ENCODE measurements around the gene ABHD2. TPM values are rescaled to one million over a fixed set of nuclear protein-coding genes. Genes with fewer than 3 reads are reported as not detected.

The ABHD2 gene
- total and polyA plus RNA-seq, 5 donors from 2014 or later, result 18.7 to 67.8 (median 21.3) TPM

- peaks cover 50% of the 10 kb centered on the region for H3K36me3 ChIP-seq (ENCODE audit: control insufficient read depth, insufficient read depth, low read length)
- Mint-ChIP-seq H3K27ac (no peak overlapping the region), H3K27me3 (no peaks in the 10 kb centered on the region), H3K4me3 (no peak overlapping the region), H3K4me1 (peaks cover 6 to 13% (median 8%) of the 10 kb centered on the region in 4 donors), H3K9me3 (no peaks in the 10 kb centered on the region), H3K36me3 (peaks cover 40% of the 10 kb centered on the region)
- no peaks in the 10 kb centered on the region for H3K4me1 ChIP-seq (ENCODE audit: control insufficient read depth, insufficient read depth, low read length, poor library complexity, severe bottlenecking)
- DNase-seq (no peak), ATAC-seq (ENCODE audit: low read depth in 2 of 2) (no peak)
- no peaks in the 10 kb centered on the region for H3K9me3 ChIP-seq (ENCODE audit: control insufficient read depth in 2 of 2, low read length in 2 of 2)
- H3K4me3 ChIP-seq (ENCODE audit: low read depth, low read length), result no peak overlapping the region
- H3K27me3 ChIP-seq (ENCODE audit: control insufficient read depth, insufficient read depth, low read length), result no peaks in the 10 kb centered on the region
- H3K27ac ChIP-seq (ENCODE audit: insufficient read depth, low read length, poor library complexity, severe bottlenecking), result no peak overlapping the region
These were observed 88.9 kb downstream of the ABHD2 start for GRCh38 chr15:89177116-89177515.

- Mint-ChIP-seq H3K27ac (peak overlapping the region in 2 of 3 donors; percentile 52 to 81), H3K9me3 (no peaks in the 10 kb centered on the region), H3K27me3 (no peaks in the 10 kb centered on the region), H3K36me3 (peaks cover 40% of the 10 kb centered on the region), H3K4me3 (no peak overlapping the region), H3K4me1 (peaks cover 6 to 13% (median 7%) of the 10 kb centered on the region in 4 donors)
- Histone ChIP-seq H3K4me3 (ENCODE audit: low read depth, low read length) (no peak overlapping the region), H3K36me3 (ENCODE audit: control insufficient read depth, insufficient read depth, low read length) (peaks cover 50% of the 10 kb centered on the region), H3K4me1 (ENCODE audit: control insufficient read depth, insufficient read depth, low read length, poor library complexity, severe bottlenecking) (no peaks in the 10 kb centered on the region), H3K27me3 (ENCODE audit: control insufficient read depth, insufficient read depth, low read length) (no peaks in the 10 kb centered on the region), H3K27ac (ENCODE audit: insufficient read depth, low read length, poor library complexity, severe bottlenecking) (no peak overlapping the region), H3K9me3 (ENCODE audit: control insufficient read depth in 2 of 2, low read length in 2 of 2) (no peaks in the 10 kb centered on the region)
- ATAC-seq (ENCODE audit: low read depth in 2 of 2), result peak in 1 of 2 donors; percentile 34
- peak; percentile 44 to 83 (median 65) for DNase-seq
These were observed 89.5 kb downstream of the ABHD2 start for GRCh38 chr15:89177633-89178306.

GRCh38 chr15:89178307-89178977 is 90.2 kb downstream of the ABHD2 start:
- Mint-ChIP-seq H3K27ac (no peak overlapping the region), H3K4me1 (peaks cover 6 to 13% (median 7%) of the 10 kb centered on the region in 4 donors), H3K36me3 (peaks cover 40% of the 10 kb centered on the region), H3K4me3 (no peak overlapping the region), H3K9me3 (no peaks in the 10 kb centered on the region), H3K27me3 (no peaks in the 10 kb centered on the region)
- H3K9me3 ChIP-seq (ENCODE audit: control insufficient read depth in 2 of 2, low read length in 2 of 2), result no peaks in the 10 kb centered on the region
- ATAC-seq (ENCODE audit: low read depth in 2 of 2) (no peak), DNase-seq (no peak)
- no peak overlapping the region for H3K27ac ChIP-seq (ENCODE audit: insufficient read depth, low read length, poor library complexity, severe bottlenecking)
- H3K4me3 ChIP-seq (ENCODE audit: low read depth, low read length), result no peak overlapping the region
- peaks cover 49% of the 10 kb centered on the region for H3K36me3 ChIP-seq (ENCODE audit: control insufficient read depth, insufficient read depth, low read length)
- H3K27me3 ChIP-seq (ENCODE audit: control insufficient read depth, insufficient read depth, low read length), result no peaks in the 10 kb centered on the region
- no peaks in the 10 kb centered on the region for H3K4me1 ChIP-seq (ENCODE audit: control insufficient read depth, insufficient read depth, low read length, poor library complexity, severe bottlenecking)

- Histone ChIP-seq H3K4me1 (ENCODE audit: control insufficient read depth, insufficient read depth, low read length, poor library complexity, severe bottlenecking) (no peaks in the 10 kb centered on the region), H3K9me3 (ENCODE audit: control insufficient read depth in 2 of 2, low read length in 2 of 2) (no peaks in the 10 kb centered on the region), H3K27ac (ENCODE audit: insufficient read depth, low read length, poor library complexity, severe bottlenecking) (no peak overlapping the region), H3K36me3 (ENCODE audit: control insufficient read depth, insufficient read depth, low read length) (peaks cover 56% of the 10 kb centered on the region), H3K27me3 (ENCODE audit: control insufficient read depth, insufficient read depth, low read length) (no peaks in the 10 kb centered on the region), H3K4me3 (ENCODE audit: low read depth, low read length) (no peak overlapping the region)
- Mint-ChIP-seq H3K27me3 (no peaks in the 10 kb centered on the region), H3K36me3 (peaks cover 49% of the 10 kb centered on the region), H3K4me3 (no peak overlapping the region), H3K9me3 (no peaks in the 10 kb centered on the region), H3K27ac (no peak overlapping the region), H3K4me1 (peaks cover 6 to 13% (median 6%) of the 10 kb centered on the region in 4 donors)
- ATAC-seq (ENCODE audit: low read depth in 2 of 2) (no peak), DNase-seq (peak in 1 of 3 donors; percentile 11)
These were observed 92.0 kb downstream of the ABHD2 start for GRCh38 chr15:89179966-89180875.

- Histone ChIP-seq H3K9me3 (ENCODE audit: control insufficient read depth in 2 of 2, low read length in 2 of 2) (no peaks in the 10 kb centered on the region), H3K4me1 (ENCODE audit: control insufficient read depth, insufficient read depth, low read length, poor library complexity, severe bottlenecking) (no peaks in the 10 kb centered on the region), H3K27me3 (ENCODE audit: control insufficient read depth, insufficient read depth, low read length) (no peaks in the 10 kb centered on the region), H3K36me3 (ENCODE audit: control insufficient read depth, insufficient read depth, low read length) (peaks cover 59% of the 10 kb centered on the region), H3K27ac (ENCODE audit: insufficient read depth, low read length, poor library complexity, severe bottlenecking) (no peak overlapping the region), H3K4me3 (ENCODE audit: low read depth, low read length) (no peak overlapping the region)
- no peak for ATAC-seq (ENCODE audit: low read depth in 2 of 2)
- no peak overlapping the region for H3K27ac Mint-ChIP-seq
- no peak overlapping the region for H3K4me3 Mint-ChIP-seq
- peaks cover 38% of the 10 kb centered on the region for H3K36me3 Mint-ChIP-seq
- DNase-seq, result no peak
- H3K27me3 Mint-ChIP-seq, result no peaks in the 10 kb centered on the region
- no peaks in the 10 kb centered on the region for H3K4me1 Mint-ChIP-seq
- H3K9me3 Mint-ChIP-seq, result no peaks in the 10 kb centered on the region
These were observed 96.1 kb downstream of the ABHD2 start for GRCh38 chr15:89184357-89184756.

- H3K9me3 Mint-ChIP-seq, result no peaks in the 10 kb centered on the region
- H3K4me1 Mint-ChIP-seq, result no peaks in the 10 kb centered on the region
- Histone ChIP-seq H3K27ac (ENCODE audit: insufficient read depth, low read length, poor library complexity, severe bottlenecking) (no peak overlapping the region), H3K4me1 (ENCODE audit: control insufficient read depth, insufficient read depth, low read length, poor library complexity, severe bottlenecking) (no peaks in the 10 kb centered on the region), H3K9me3 (ENCODE audit: control insufficient read depth in 2 of 2, low read length in 2 of 2) (no peaks in the 10 kb centered on the region), H3K27me3 (ENCODE audit: control insufficient read depth, insufficient read depth, low read length) (no peaks in the 10 kb centered on the region), H3K36me3 (ENCODE audit: control insufficient read depth, insufficient read depth, low read length) (peaks cover 62% of the 10 kb centered on the region), H3K4me3 (ENCODE audit: low read depth, low read length) (no peak overlapping the region)
- H3K27me3 Mint-ChIP-seq, result no peaks in the 10 kb centered on the region
- H3K27ac Mint-ChIP-seq, result no peak overlapping the region
- no peak overlapping the region for H3K4me3 Mint-ChIP-seq
- ATAC-seq (ENCODE audit: low read depth in 2 of 2) (no peak), DNase-seq (no peak)
- peaks cover 36% of the 10 kb centered on the region for H3K36me3 Mint-ChIP-seq
These were observed 96.8 kb downstream of the ABHD2 start for GRCh38 chr15:89184886-89185526.

- peaks cover 74% of the 10 kb centered on the region for H3K36me3 ChIP-seq (ENCODE audit: control insufficient read depth, insufficient read depth, low read length)
- no peak overlapping the region for H3K4me3 ChIP-seq (ENCODE audit: low read depth, low read length)
- no peaks in the 10 kb centered on the region for H3K27me3 ChIP-seq (ENCODE audit: control insufficient read depth, insufficient read depth, low read length)
- no peaks in the 10 kb centered on the region for H3K4me1 ChIP-seq (ENCODE audit: control insufficient read depth, insufficient read depth, low read length, poor library complexity, severe bottlenecking)
- ATAC-seq (ENCODE audit: low read depth in 2 of 2) (no peak), DNase-seq (no peak)
- H3K4me1 Mint-ChIP-seq, result peaks cover 0 to under 1% (median 0%) of the 10 kb centered on the region in 4 donors
- H3K36me3 Mint-ChIP-seq, result peaks cover 40% of the 10 kb centered on the region
- H3K27me3 Mint-ChIP-seq, result no peaks in the 10 kb centered on the region
- no peaks in the 10 kb centered on the region for H3K9me3 ChIP-seq (ENCODE audit: control insufficient read depth in 2 of 2, low read length in 2 of 2)
- H3K27ac ChIP-seq (ENCODE audit: insufficient read depth, low read length, poor library complexity, severe bottlenecking), result no peak overlapping the region
- H3K27ac Mint-ChIP-seq, result no peak overlapping the region
- no peak overlapping the region for H3K4me3 Mint-ChIP-seq
- no peaks in the 10 kb centered on the region for H3K9me3 Mint-ChIP-seq
These were observed 98.5 kb downstream of the ABHD2 start for GRCh38 chr15:89186803-89187202.

All from CD4-positive, CD25-positive, alpha-beta regulatory T cell (primary cell).